Measurements from ENCODE around the gene SUPT3H. TPM values are rescaled to one million over a fixed set of nuclear protein-coding genes. Genes with fewer than 3 reads are reported as not detected.
"Not testable (repeated sequence)": the region's sequence is repeated elsewhere in the genome, so short reads cannot be mapped to it uniquely, and the experiment has no call there.

SUPT3H gene
- total RNA-seq, 6 experiments from 2014 or later: 0.95 to 2.8 (median 2.0) TPM

DNA sequence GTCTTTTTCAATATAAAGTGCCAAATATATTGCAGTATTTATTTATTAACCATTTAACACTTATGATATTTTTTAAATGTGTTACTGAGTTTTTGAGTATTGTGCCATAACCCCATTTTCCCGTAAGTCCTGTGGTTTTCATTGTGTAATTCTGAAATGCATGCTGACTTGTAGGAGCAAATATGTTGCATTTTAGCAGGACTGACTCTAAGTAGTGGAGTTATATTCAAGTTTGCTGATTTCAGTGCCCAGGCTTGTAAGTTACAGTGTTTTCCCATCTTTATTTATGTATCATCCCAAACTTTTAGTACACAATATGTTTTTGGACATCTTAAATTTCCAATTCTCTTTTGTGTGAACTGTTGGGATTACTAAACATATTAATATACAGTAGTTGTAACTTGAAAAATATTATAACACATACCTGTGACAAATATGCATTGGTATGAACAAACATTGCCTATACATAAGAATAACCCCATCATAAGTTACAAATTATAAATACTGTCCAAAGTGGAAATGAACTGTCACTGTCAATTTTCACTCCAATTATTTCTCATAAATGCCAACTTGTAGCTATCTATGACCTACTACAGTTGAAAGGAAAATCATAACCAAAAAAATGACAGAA is 228.9 kb downstream of the SUPT3H start:
- ATAC-seq: no peak
- Histone ChIP-seq H3K4me3 (no peak overlapping the region), H3K4me1 (no peaks in the 10 kb centered on the region), H3K27me3 (no peaks in the 10 kb centered on the region), H3K27ac (no peak overlapping the region), H3K36me3 (no peaks in the 10 kb centered on the region), H3K9me3 (no peaks in the 10 kb centered on the region)
- DNase-seq: no peak
- intact Hi-C loops (cut with DNase I): no loop called here
- TF ChIP-seq, protein P1, sequence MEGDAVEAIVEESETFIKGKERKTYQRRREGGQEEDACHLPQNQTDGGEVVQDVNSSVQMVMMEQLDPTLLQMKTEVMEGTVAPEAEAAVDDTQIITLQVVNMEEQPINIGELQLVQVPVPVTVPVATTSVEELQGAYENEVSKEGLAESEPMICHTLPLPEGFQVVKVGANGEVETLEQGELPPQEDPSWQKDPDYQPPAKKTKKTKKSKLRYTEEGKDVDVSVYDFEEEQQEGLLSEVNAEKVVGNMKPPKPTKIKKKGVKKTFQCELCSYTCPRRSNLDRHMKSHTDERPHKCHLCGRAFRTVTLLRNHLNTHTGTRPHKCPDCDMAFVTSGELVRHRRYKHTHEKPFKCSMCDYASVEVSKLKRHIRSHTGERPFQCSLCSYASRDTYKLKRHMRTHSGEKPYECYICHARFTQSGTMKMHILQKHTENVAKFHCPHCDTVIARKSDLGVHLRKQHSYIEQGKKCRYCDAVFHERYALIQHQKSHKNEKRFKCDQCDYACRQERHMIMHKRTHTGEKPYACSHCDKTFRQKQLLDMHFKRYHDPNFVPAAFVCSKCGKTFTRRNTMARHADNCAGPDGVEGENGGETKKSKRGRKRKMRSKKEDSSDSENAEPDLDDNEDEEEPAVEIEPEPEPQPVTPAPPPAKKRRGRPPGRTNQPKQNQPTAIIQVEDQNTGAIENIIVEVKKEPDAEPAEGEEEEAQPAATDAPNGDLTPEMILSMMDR (IDR thresholded peaks at IDR 0.05): no peak
- no peak for TF ChIP-seq POLR2A (IDR thresholded peaks at IDR 0.05)
- WGBS (ENCODE audit: insufficient coverage, low coverage, low lambda C conversion rate, missing lambda C conversion rate): 79% methylated on average over 1 of the region's 1 CpG

DNA sequence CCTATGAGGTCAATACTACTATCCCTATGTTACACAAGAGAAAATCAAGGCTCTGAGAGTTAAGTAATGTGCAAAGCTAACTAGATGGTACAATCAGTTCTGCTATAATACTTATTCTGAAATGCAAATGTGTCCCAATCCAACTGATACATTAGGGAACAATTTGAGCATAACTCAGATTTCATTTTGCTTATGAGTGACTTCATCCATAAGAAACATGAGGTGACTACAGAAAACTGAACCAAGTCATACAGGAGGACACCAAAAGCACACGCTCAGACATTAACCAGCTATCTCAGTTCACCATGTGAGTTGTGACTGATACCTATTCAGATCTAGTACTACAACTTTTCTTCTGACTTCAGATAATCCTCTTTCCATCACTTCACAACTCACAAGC is 229.5 kb downstream of the SUPT3H start:
- WGBS (ENCODE audit: insufficient coverage, low coverage, low lambda C conversion rate, missing lambda C conversion rate): 82% methylated on average over 1 of the region's 1 CpG
- Histone ChIP-seq H3K36me3 (no peaks in the 10 kb centered on the region), H3K4me1 (no peaks in the 10 kb centered on the region), H3K4me3 (no peak overlapping the region), H3K27ac (no peak overlapping the region), H3K27me3 (no peaks in the 10 kb centered on the region), H3K9me3 (no peaks in the 10 kb centered on the region)
- intact Hi-C loops (cut with DNase I): no loop called here
- ATAC-seq (no peak), DNase-seq (no peak)
- TF ChIP-seq, protein P1 (IDR thresholded peaks at IDR 0.05): no peak
- TF ChIP-seq POLR2A (IDR thresholded peaks at IDR 0.05): no peak

DNA sequence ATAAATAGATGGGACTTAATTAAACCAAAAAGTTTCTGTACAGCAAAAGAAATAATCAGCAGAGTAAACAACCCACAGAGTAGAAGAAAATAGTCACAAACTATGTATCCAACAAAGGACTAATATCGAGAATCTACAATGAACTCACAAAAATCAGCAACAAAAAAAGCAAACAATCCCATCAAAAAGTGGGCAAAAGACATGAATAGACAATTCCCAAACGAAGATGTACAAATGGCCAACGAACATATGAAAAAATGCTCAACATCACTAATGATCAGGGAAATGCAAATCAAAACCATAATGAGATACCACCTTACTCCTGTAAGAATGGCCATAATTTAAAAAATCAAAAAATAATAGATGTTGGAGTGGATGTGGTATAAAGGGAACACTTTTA is 232.1 kb downstream of the SUPT3H start:
- H3K4me1 ChIP-seq; H3K4me3 ChIP-seq; H3K27ac ChIP-seq; DNase-seq; H3K9me3 ChIP-seq; ATAC-seq; H3K36me3 ChIP-seq; H3K27me3 ChIP-seq; intact Hi-C loops (cut with DNase I): not testable (repeated sequence)
- 79% methylated on average over 3 of the region's 3 CpGs for WGBS (ENCODE audit: insufficient coverage, low coverage, low lambda C conversion rate, missing lambda C conversion rate)

DNA sequence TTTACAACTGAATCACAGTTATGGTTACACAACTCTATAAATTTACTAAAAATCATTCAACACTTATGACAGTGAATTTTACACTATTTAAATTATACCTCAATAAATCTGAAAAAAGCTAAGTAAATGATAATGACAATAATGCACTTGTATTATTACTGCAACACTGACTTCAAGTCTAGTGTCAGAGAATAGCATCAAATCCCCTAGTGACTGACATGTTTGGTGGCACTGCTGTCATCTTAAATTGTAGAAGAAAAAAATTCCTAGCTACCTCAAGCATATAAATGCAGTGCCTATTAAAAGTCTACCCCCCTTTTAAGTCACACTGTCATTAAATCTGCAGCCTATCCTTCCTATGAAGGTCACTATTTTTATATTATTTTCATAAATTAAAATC is 239.0 kb downstream of the SUPT3H start:
- ATAC-seq: no peak
- H3K9me3 ChIP-seq: no peaks in the 10 kb centered on the region
- no peak overlapping the region for H3K27ac ChIP-seq
- H3K36me3 ChIP-seq: no peaks in the 10 kb centered on the region
- H3K4me3 ChIP-seq: no peak overlapping the region
- no peaks in the 10 kb centered on the region for H3K27me3 ChIP-seq
- intact Hi-C loops (cut with DNase I): no loop called here
- no peak for DNase-seq
- H3K4me1 ChIP-seq: no peaks in the 10 kb centered on the region
- no peak for TF ChIP-seq POLR2A (IDR thresholded peaks at IDR 0.05)
- TF ChIP-seq, protein P1 (IDR thresholded peaks at IDR 0.05): no peak

DNA sequence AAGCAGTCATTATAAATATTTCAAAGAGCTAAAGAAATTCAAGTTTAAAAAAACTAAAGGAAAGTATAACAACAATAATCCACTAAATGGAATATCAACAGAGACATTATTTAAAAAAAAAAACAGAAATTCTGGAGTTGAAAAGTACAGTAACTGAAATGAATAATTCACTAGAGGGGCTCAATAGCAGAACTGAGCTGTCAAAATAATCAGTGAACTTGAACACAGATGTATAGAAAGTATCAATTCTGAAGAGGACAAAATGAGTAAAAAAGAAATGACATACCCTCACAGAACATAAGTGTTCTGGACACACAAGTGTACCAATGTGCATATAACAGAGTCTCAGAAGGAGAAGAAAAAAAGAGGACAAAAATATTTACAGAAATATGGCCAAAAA is 241.2 kb downstream of the SUPT3H start:
- intact Hi-C loops (cut with DNase I): no loop called here
- Histone ChIP-seq H3K9me3 (no peaks in the 10 kb centered on the region), H3K27me3 (no peaks in the 10 kb centered on the region), H3K36me3 (no peaks in the 10 kb centered on the region), H3K27ac (no peak overlapping the region), H3K4me1 (peaks cover 0 to 11% (median 0%) of the 10 kb centered on the region in 4 donors), H3K4me3 (no peak overlapping the region)
- ATAC-seq: no peak
- no peak for TF ChIP-seq POLR2A (IDR thresholded peaks at IDR 0.05)
- TF ChIP-seq, protein P1 (IDR thresholded peaks at IDR 0.05): no peak
- DNase-seq: no peak

Measured in right lobe of liver (tissue), 6 donors.